GM20431 (cell line): Measurements from ENCODE around the gene ESCO1.

Experiments
- in situ Hi-C: fragments of 300-500 bp; cut with MseI, MboI; formaldehyde crosslinking; loops from one replicate; pipeline ENCODE4 v1.15.0; 2020; ENCODE audit warnings: low sequenced_read_pairs; ENCODE audit not compliant: unreplicated experiment

The ESCO1 gene

DNA sequence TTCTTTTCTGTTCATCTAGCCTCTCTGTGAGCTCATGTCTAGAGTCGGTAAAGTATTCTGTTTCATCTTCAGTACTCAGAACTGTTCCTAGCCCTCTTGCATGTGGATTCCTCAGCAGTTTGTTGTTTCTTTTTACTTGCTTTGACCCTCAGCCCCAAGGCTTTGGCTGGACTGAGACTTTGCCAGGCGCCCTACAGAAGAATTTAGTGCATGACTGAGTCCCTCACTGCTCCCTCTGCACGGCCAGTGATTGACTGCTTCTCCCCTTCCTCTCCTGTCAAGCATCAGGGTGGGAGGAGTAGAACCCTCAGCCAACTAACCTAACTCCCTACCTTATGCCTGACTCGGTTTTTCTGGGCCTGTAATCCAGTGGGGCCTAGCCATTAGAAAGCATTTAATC, 109.8 kb downstream of the ESCO1 start:
- in situ Hi-C loops = no loop called here

DNA sequence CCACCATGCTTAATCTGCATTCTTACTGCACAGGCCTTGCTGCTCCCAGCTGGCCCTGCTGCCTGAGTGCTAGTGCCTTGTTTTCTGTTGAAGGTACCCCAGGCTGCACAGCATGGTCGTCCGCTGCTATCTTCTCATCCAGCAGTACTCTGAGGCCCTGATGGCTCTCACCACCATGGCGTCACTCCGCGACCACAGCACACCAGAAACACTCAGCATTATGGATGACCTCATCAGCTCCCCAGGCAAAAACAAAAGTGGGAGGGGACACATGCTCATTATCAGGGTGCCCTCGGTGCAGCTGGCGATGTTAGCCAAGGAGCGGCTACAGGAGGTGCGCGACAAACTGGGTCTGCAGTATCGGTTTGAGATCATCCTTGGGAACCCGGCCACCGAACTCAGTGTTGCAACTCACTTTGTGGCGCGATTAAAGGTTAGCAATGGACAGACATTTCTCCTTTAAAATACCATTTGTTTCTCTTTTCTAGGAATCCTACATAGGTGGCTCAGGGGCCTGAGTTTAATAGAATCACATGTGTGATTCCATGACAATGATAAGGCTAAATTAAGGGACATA, 110.5 kb downstream of the ESCO1 start:
- in situ Hi-C loops = no loop called here

DNA sequence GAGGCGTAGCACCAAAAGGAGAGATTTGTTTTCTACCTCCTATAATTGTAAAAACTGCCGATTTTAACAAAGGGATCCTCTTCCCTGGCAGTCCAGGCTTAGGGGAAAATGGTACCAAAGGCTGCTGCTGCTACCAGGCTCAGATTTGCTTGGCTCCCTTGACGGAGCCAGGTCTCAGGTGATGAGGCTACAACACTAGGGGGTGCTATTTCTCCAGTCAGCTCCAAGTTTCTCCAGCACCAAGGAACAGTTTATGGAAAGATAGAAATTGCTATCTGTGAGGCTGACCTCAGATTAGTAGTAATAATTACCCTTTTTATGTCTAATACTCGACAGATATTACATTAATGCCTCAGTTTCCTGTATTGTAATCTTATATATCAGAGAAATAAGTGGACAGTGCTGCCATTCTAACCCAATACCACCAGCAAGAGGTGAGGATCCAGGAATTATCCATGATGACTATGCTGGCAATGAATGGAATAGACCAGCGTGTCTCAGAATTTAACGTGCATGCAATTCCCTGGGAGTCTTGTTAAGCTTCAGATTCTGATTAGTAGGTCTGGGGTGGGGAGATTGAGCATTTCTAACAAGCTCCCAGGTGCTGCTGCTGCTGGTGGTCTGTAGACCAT, 111.3 kb downstream of the ESCO1 start:
- in situ Hi-C loops = no loop called here

DNA sequence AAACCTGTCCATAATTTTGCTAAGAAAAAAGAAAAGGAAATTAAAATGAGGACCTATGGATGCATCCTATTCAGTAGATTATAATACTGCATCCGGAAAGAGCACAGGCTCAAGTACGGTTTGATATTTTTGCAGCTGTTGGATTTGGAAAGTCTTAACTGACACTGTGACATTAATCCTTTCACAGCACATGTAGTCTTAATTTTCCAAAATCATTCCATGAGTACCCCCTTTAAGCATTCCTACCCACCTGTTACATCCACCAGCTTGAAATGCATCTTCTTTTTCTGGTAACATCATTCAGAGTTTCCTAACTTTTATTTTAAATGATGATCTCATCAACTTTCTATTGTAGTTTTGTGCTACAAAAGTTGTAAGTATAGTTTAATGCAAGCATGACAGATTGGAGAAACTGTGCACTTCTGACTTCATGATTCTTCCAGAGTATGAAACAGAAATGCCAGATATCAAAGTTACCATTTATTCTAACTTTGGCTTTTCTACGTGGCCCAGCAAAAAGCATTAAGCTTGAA, 113.5 kb downstream of the ESCO1 start:
- in situ Hi-C loops = no loop called here

DNA sequence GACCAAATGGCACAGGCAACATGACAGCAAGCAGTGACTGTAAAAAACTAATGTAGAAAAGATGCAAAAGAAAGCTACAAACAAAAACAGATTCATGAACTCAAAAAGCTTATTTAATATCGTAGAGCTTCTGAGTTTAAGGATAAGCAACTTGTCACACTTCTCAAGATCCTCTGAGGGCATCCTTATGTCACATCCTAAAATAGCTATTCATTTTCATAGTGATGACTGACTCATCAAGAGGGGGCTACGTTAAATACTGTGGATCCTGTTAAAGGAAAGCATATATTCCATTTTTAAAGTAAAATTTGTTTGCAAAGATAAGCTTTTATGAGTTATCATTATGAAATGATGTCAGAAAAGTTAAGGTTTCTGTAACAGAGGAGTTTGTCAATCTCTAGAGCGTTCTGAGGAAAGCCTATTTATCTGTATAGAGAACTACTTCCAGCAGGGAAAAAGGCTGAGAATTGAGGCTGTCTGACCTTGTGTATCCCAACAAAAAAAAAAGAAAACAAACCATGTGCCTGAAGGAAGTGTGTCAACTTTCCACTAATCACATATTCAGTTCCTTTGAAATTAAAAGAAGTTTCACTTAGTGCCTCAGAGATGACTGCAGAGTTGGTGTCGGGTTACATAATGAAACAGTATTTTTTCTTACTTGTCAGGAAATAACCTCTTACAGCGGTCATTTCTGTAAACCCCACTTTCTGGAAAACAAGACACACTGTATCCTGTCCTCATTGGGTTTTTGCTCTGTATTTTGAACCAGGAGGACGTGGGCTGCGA, 115.5 kb downstream of the ESCO1 start:
- in situ Hi-C loops = no loop called here

DNA sequence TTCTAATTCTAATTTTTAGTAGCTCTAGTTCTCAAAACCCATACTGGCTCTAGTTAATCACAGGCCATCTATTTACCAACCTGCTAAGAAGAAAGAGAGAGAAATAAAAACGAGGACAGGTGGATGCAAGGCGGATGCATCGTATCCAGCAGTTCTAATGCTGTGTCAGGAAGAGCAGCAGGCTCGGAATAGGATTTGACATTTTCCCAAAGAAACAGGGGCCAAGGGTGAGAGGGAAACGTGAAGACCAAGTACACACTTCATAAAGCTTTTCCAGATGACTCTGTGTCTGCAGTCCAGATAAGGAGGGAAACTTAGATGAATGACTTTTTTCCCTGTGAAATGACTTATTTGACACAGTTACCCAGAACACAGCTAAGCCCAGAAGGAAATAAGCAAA, 117.5 kb downstream of the ESCO1 start:
- in situ Hi-C loops = no loop called here

DNA sequence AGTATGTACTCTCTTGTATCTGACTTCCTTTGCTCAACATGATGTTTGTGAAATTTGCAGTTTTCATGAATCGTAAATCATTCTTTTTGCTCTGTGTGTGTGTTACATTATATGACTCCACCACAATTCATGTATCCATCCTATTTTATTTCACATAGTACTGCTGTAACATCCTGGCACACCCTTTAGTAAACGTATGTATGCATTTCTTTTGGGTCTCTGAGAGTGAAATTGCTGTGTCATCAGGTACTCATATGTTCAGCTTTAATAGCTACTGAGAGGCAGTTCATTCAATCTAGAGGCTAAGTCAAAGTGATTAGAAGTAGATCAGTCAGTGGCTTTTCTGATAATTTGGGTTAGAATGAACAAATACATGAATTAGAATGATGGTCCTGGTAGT, 118.8 kb downstream of the ESCO1 start:
- in situ Hi-C loops = no loop called here

DNA sequence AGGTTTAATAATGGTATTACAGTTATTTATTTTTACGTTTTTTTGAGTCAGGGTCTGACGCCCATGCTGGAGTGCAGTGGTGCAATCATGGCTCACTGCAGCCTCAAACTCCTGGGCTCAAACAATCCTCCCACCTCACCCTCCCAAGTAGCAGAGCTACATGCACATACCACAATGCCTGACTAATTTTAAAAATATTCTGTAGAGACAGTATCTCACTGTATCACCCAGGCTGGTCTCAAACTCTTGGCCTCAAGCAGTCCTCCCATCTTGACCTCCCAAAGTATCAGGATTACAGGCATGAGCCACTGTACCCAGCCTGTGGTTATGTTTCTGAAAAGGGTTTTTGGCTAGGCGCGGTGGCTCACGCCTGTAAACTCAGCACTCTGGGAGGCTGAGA, 120.8 kb downstream of the ESCO1 start:
- in situ Hi-C loops = no loop called here
